ENCODE data around the gene P2RX3.
"Not testable (repeated sequence)": the region's sequence is repeated elsewhere in the genome, so short reads cannot be mapped to it uniquely, and the experiment has no call there.

The P2RX3 gene

DNA sequence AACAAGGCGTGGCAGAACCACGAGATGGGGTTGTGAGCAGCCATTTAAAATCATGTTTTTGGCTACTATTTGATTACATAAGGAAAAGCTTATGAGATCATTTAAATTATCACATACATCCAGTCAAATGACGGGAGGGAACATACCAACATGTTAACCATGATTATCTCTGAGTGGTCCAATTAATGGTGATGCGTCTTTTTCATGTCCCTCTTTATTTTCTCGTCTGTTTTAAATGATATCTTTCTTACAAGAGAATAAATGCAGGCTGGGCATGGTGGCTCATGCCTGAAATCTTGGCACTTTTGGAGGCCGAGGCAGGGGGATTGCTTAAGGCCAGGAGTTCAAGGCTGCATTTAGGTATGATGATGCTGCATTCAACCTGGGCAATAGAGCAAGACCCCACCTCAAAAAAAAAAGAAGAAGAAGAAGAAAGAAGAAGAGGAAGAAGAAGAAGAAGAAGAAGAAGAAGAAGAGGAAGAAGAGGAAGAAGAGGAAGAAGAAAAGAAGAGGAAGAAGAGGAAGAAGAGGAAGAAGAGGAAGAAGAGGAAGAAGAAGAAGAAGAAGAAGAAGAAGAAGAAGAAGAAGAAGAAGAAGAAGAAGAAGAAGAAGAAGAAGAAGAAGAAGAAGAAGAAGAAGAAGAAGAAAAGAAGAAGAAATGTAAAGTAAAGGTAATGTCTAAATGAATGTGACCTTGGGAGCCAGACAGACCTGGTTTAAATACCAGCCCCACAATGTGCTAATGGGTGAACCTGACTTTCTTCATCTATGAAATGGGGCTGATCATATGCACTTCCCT, 65.0 kb downstream of the P2RX3 start:
- not testable (repeated sequence) for DNase-seq

DNA sequence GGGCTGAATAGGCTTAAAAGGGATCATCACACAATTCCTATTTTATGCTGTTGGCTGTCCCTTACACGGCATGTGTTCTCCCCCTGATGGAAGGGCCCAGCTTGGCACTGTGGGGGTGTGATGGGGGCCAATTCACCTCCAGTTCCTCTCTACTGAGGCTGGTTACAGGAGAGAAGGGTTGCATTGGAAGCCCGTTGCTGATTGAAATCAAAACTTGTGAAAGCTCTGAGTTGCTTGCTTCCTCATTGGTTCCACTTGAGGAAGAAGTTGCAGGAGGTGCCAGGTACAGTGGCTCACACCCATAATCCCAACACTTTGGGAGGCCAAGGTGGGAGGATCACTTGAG, 65.6 kb downstream of the P2RX3 start:
- no peak for DNase-seq

DNA sequence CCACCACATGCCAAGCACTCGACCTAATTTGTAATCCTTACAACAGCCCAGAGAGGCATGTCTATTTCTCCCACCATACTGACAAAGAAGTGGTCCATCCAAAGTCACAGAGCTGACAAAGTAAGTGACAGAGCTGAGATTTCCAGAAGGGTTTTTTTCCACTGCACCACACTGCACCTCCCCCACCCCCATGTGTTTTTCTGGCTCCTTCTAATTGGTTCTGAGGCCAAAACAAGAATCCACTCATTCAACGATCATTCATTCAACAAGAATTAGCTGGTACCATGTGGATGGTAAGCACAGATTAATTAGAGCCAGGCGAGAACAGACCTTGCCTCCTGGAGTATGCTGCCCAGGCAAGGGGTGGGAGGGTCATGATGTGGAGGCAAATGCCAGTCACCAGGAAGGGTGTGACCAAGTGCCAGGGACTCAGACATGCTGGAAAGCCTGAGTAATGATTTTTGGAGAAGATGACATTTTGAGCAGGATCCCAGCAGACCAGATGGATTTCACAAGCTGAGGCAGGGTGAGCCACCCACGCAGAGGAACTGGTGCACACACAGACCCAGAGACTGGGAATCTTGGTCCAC, 67.2 kb downstream of the P2RX3 start:
- peak; percentile 24 for DNase-seq

DNA sequence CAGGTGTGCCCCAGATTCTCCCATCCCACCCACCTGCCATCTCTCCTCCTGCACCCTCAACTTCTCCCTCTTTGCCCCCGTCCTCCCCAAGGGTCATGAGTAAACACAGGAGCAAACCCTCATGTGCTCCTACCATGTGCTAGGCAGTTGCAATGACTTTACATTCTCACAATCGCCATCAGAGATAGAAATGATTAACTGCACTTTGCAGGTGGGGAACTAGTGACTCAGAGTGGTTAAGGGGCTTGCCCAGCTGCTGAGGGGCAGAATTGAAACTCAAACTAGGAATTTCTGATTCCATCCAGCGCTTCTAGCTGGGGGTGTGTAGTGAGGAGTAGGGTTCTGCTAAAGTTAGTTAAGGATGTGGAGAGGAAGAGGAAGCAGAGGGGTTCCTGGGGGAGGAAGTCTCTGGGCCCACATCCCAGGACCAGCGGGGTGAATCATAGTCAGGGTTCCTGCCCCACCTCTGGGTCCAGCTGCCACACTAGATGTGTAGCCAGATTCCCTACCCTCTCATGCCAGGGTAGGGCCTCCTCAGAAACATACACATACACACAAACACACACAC, 68.3 kb downstream of the P2RX3 start:
- DNase-seq = peak; percentile 55

DNA sequence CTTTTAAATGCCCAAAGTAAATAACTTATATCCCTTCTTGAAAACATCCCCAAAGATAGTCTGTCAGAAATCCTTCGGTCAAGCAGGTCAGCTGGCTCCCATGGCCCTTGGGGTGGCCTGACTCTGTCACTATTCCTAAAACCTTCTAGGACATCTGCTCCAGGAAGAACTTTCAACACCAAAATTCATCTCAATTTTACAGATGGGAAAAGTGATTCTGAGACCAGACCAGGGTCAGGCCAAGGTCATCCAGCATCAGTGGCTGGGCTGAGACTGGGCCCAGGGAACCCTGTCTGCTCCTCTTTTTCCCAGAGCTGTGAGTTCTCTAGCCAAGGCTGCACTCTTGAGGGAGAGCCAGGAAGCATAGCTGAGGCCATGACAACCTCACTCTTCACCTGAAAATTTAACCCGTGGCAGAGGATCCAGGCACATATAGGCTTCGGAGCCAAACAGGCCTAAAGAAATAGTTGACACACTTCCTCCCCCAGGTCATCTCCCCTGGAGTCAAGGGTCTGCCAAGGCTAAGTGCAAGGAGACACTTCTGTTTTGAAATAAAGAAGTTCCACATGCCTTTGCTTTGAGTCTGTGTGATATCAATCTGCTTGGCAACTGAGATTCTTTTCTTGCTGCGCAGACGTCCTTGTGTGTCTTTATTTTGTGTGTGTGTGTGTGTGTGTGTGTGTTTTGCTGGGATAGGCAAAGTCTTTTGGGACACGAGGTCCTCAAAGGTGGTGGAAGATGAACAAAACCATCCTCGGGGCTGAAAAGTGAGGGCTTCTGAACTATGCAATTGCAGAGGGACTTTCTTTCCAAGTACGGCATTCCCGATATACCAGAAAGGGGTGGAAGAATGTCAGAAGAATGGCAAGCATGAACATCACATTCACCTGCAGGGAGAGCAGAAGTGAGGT, 69.1 kb downstream of the P2RX3 start:
- DNase-seq = no peak

DNA sequence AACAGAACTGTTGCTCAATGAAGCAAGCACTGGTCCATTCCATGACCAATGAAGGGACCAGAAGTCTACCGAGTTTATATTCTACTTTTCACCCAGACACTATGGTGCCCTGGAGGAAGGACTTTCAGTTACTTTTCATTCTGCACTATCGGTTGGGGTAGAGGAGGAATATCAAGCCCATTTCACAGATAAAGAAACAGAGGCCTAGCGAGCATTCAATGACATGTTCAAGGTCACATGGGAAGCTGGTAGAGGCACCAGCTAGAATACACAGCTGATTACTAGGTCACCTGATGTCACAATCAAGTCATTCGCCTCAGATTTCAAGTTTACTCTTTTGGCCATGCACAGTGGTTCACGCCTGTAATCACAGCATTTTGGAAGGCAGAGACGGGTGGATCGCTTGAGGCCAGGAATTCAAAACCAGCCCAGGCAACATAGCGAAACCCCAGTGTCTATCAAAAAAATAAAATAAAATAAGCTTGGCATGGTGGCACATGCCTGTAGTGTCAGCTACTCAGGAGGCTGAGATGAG, 69.9 kb downstream of the P2RX3 start:
- DNase-seq = no peak

DNA sequence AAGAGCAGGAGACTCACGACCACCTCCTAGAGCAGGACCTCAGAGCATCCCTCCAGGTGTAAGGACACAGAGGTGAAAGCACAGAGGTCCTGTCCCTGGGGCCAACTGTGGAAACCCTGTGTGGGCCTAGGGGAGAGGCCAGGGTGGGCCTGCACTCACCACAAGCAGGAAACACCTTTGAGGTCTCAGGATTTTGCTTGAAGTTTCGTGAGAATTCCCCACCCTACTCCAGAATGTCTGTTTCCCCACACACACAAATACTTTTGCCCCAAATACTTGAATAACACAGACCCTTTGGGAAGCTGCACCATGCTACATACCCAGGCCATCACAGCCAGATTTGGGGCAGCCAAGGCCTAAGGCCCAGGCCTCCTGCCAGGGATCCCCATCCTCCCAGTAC, 70.6 kb downstream of the P2RX3 start:
- DNase-seq = no peak

DNA sequence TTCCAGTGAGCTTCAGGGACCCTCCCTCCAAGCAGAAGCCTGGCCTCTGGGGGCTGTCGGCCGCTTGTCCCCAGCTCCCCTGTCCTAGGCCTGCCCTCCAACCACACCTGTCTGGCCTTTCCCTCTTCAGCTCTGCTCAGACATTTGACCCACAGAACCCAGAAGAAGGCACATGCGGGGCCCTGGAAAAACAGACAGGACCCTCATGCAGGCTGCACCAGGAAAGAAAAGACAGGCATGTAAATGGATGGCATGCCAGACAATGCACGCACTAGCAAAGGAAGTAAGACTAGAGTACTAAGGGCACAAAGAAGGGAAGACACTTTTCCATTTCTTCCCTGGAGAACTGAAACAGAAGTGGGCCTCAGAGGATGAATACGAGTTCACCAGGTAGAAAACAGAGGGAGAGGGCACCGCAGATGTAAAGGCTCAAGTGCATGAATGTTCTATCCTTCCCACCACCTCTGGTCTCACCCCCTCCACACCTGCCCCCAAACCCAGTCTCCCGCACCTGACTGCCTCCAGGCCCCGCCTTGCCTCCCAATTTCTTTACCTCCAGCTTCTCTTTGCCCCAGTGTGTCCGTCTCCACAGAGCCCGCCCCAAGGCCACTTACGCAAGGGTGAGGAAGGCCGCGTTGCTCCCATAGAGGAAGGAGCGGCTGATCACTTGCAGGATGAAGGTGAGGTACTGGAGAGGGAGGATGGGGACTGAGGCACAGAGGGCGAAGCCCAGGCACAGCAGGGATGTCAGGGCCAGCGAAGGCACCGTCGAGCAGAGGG, 71.4 kb downstream of the P2RX3 start:
- DNase-seq = no peak

DNA sequence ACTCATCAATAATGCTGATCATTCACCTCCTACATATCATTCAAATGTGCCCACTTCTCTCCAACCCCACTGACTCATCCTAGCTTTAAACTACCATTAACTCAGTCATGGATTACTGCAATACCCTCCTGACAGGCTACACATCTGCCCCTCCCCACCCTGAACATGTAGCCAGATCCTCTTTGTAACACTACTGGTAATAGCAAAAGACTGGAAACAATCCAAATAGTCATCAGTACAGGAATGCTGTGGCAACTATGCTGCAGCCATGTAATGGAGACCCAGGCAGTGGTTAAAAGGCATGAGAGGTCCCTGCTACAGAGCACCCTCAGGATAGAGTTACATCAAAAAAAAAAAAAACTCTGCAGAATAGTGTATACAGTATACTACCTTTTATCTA, 72.1 kb downstream of the P2RX3 start:
- no peak for DNase-seq

DNA sequence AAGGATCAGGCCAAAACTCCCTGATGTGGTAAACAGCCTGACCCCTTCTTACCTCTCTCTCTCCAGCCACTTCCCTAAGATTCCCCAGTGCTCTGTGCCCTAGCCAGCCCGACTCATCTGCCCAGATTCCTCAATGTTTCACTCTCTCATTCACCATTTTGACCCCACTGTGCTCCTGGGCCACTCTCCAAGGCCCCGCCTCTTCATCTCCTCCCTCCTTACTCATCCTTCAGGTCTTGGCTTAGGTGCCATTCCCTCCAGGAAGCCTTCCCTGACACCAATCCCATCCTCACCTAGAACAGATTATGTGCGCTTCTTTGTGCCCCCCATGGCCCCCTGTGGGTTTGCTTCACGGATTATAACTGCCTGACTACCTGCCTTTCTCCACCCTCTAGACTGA, 75.5 kb downstream of the P2RX3 start:
- no peak for DNase-seq

DNA sequence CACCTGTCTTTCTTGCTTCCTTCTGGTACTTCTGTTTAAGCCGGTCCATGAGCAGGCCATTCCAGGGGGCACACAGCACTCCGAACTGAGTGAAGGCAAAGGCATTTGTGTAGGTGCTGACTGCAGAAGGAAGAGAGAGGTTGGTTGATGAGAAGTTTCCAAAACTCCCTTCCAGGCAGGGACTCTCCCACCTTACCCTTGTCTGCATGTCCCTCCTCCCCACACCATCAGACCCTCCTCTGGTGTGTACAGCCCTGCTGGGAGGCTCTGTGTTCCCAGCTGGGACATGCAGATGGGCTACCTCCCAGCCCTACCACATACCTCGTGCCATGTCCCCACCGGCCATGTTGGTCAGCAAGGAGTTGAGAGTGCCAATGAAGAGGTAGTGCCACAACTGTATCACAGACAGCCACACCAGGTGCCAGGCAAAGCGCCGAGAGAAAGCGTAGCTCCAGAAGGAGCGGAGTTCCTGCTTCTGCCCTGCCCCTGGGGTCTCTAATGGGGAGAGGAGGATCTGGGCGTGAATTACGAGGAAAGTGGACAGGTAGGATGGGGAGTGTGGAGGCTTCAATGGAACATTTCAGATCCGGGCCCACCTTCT, 76.6 kb downstream of the P2RX3 start:
- DNase-seq = no peak

DNA sequence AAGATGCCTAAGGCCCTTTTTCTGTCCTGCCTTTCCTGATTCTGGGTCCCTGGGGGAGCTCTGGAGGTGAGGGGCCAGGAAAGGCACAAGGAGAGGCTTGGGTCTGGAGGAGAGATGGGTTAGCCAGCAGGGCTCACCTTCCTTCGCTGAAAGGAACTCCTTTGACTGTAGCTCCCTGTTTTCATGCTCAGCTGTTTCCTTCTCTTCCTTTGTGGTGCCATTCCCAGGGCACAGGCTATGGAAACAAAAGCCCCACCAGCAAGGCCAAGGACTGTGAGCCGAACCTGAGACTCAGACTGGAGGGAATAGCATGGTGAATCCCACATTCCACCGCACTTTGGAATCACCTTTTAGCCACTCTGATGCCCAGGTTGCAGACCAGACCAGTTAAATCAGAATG, 78.3 kb downstream of the P2RX3 start:
- DNase-seq = no peak

DNA sequence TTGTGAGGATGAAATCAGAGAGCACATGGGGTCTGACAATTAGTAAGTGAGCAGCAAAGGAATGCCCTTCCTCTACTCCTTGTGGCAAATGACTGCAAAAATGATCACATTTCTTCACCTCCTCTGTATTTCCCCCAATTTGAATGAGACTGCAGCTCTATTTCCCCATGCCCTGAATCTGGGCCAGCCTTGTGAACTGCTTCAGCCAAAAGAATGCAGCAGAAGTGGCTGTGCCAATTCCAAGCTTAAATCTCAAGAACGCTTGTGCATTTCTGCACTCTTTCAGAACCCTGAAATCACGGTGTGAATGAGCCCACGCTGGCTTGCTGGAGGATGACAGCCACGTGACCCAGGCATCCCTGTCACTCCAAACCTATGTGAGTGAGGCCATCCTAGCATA, 78.9 kb downstream of the P2RX3 start:
- DNase-seq = no peak

DNA sequence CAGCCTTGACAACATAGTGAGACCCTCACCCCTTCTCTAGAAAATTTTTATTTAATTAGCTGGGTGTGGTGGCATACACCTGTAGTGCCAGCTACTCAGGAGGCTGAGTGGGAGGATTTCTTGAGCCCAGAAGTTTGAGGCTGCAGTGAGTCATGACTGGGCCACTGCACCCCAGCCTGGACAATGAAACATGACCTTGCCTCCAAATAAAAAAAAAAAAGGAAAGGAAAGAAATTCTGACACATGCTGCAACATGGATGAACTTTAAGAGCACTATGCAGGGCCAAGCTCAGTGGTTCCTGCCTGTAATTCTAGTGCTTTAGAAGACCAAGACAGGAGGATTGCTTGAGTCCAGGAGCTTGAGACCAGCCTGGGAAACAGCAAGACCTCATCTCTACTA, 80.0 kb downstream of the P2RX3 start:
- no peak for DNase-seq

DNA sequence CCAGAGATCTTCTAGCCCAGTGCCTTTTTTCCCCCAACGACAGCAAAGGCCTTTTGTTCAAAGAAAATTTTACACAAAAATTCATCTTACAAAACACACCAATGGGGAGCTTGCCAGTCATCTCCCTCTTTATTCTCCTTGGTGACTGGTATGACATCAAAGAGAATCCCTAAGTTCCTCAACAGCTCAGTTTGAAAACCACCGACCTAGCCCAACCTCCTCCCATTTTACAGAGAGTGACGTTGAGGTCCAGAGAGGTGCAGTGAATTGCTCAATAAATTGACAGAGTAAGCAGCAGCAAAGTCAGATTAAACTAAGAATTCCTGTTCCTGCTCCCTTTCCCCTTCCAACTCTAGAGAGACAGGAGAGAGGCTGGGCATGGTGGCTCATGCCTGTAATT, 81.0 kb downstream of the P2RX3 start:
- no peak for DNase-seq

DNA sequence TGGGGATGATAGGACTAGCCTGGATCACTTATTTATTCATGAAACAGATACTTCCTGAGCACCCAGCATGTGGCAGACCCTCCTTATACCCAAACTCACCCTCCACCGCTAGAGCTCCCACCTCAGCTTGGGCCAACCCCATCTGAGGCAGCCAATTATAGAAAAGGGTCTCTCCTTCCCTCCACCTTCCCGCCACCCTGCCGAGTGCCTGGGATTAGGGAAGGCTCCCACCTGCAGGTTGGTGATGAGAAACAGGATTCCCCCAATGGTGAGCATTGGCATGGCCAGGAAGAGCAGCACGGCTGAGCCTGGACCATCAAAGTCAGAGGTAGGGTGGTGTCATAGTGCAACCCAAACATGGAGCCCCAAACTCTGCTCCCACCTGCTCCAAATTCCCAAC, 82.9 kb downstream of the P2RX3 start:
- DNase-seq = no peak

DNA sequence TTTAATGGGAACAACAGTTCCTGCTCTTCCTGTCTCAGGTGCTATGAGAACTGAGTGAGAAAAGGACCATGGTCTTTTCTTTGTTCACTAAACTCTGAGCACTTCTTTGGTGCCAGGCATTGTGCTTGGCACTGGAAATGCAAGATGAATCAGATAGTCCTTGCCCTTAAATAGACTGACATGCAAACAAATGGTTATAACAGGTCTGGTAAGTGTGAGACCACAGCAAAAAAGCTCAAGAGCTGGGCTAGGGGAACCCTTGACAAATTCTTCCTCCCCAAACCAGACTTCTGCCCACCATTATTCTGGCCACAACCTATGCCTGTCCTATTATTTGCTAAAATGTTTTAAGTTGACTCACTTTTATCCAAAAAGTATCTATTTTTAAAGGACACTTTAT, 83.7 kb downstream of the P2RX3 start:
- no peak for DNase-seq
